Chondrocyte (in vitro differentiated cells): ENCODE measurements around the gene PLPP4. TPM values are rescaled to one million over a fixed set of nuclear protein-coding genes. Genes with fewer than 3 reads are reported as not detected.
A peak's percentile ranks its signal among the peaks of the same experiment; 100 is the strongest.

Experiments
- DNase-seq: peaks from one replicate; pipeline ENCODE4 v3.0.0; 2021; ENCODE audit warnings: mixed read lengths, low spot score
- H3K27ac Mint-ChIP-seq: one replicate; pipeline ENCODE4 v1.8.0; 2021; ENCODE audit warnings: mild to moderate bottlenecking, moderate library complexity, mixed read lengths; ENCODE audit not compliant: unreplicated experiment
- H3K27me3 Mint-ChIP-seq: 2 replicates; pipeline ENCODE4 v1.8.0; 2021; ENCODE audit warnings: low read depth, mixed read lengths
- H3K36me3 Mint-ChIP-seq: 2 replicates; pipeline ENCODE4 v1.8.0; 2021; ENCODE audit warnings: low read depth, mixed read lengths
- H3K4me1 Mint-ChIP-seq: 2 replicates; pipeline ENCODE4 v1.8.0; 2021; ENCODE audit warnings: low read depth, mild to moderate bottlenecking, mixed read lengths
- H3K4me3 Mint-ChIP-seq: one replicate; pipeline ENCODE4 v1.8.0; 2021; ENCODE audit warnings: mild to moderate bottlenecking, moderate library complexity, mixed read lengths; ENCODE audit not compliant: unreplicated experiment
- H3K9me3 Mint-ChIP-seq: 2 replicates; pipeline ENCODE4 v1.8.0; 2021; ENCODE audit warnings: low read depth, mixed read lengths
- CTCF ChIP-seq: fragments of 200-600 bp; sonication (generic); IDR thresholded peaks from 2 replicates; pipeline ENCODE4 v1.5.0; 2021; ENCODE audit warnings: antibody characterized with exemption, mild to moderate bottlenecking, moderate library complexity
- total RNA-seq: library from RNA; stranded (reverse); gene quantifications from 3 replicates; pipeline ENCODE4 v1.2.1, GENCODE V29; 2021

PLPP4 gene
- total RNA-seq, 1 donor from 2014 or later, result 3.0 TPM

GRCh38 chr10:120597902-120598301 is 140.9 kb downstream of the PLPP4 start:
- Mint-ChIP-seq H3K27ac (no peak overlapping the region), H3K4me3 (no peak overlapping the region), H3K9me3 (peaks cover 6% of the 10 kb centered on the region), H3K4me1 (no peaks in the 10 kb centered on the region), H3K27me3 (no peaks in the 10 kb centered on the region), H3K36me3 (no peaks in the 10 kb centered on the region)
- no peak for TF ChIP-seq CTCF
- no peak for DNase-seq

GRCh38 chr10:120598386-120598785 is 141.4 kb downstream of the PLPP4 start:
- no peak for DNase-seq
- H3K4me1 Mint-ChIP-seq, result no peaks in the 10 kb centered on the region

GRCh38 chr10:120599200-120599724 is 142.2 kb downstream of the PLPP4 start:
- peaks cover 10% of the 10 kb centered on the region for H3K9me3 Mint-ChIP-seq
- H3K4me1 Mint-ChIP-seq, result no peaks in the 10 kb centered on the region
- H3K27me3 Mint-ChIP-seq, result no peaks in the 10 kb centered on the region
- H3K4me3 Mint-ChIP-seq, result no peak overlapping the region
- DNase-seq, result no peak
- no peak for TF ChIP-seq CTCF
- H3K27ac Mint-ChIP-seq, result no peak overlapping the region
- no peaks in the 10 kb centered on the region for H3K36me3 Mint-ChIP-seq

More at GRCh38 chr10:120598386-120598785, 141.4 kb downstream of the PLPP4 start:
- Mint-ChIP-seq H3K36me3 (no peaks in the 10 kb centered on the region), H3K27me3 (no peaks in the 10 kb centered on the region), H3K27ac (no peak overlapping the region), H3K9me3 (peaks cover 10% of the 10 kb centered on the region), H3K4me3 (no peak overlapping the region)
- TF ChIP-seq CTCF, result no peak

GRCh38 chr10:120600871-120601649 is 144.0 kb downstream of the PLPP4 start:
- no peak overlapping the region for H3K27ac Mint-ChIP-seq
- H3K36me3 Mint-ChIP-seq, result no peaks in the 10 kb centered on the region
- H3K4me1 Mint-ChIP-seq, result no peaks in the 10 kb centered on the region
- no peak for DNase-seq
- no peaks in the 10 kb centered on the region for H3K27me3 Mint-ChIP-seq
- H3K9me3 Mint-ChIP-seq, result peaks cover 10% of the 10 kb centered on the region
- TF ChIP-seq CTCF, result peak; percentile 47
- no peak overlapping the region for H3K4me3 Mint-ChIP-seq

GRCh38 chr10:120601999-120602398 is 145.0 kb downstream of the PLPP4 start:
- H3K36me3 Mint-ChIP-seq, result no peaks in the 10 kb centered on the region
- H3K9me3 Mint-ChIP-seq, result peaks cover 10% of the 10 kb centered on the region
- H3K27me3 Mint-ChIP-seq, result no peaks in the 10 kb centered on the region
- H3K4me3 Mint-ChIP-seq, result no peak overlapping the region
- no peak for DNase-seq
- H3K27ac Mint-ChIP-seq, result no peak overlapping the region
- no peaks in the 10 kb centered on the region for H3K4me1 Mint-ChIP-seq
- TF ChIP-seq CTCF, result no peak
